PC-3 (cell line): ENCODE measurements around the gene APOBEC3G. TPM values are rescaled to one million over a fixed set of nuclear protein-coding genes. Genes with fewer than 3 reads are reported as not detected.
"Not testable (repeated sequence)": the region's sequence is repeated elsewhere in the genome, so short reads cannot be mapped to it uniquely, and the experiment has no call there.

Source experiments
- ATAC-seq: fragments of 200-7000 bp; cut with Tn5 transposase; 2 replicates; pipeline ENCODE4 v1.9.1; 2020; ENCODE audit warnings: mild to moderate bottlenecking, moderate library complexity
- BruUV-seq: library from RNA; stranded (reverse); fragments of 400-500 nt; replicated peaks from 2 replicates; lab custom pipeline; 2021; lab: Mats Ljungman, UMichigan
- CTCF ChIA-PET: fragments of 300-600 bp; sonication (Branson Sonifier 250); formaldehyde crosslinking; loops from one replicate; lab custom pipeline; 2022; ENCODE audit warnings: antibody characterized with exemption; lab: Charles Lee
- POLR2A ChIA-PET: fragments of 300-600 bp; sonication (Branson Sonifier 250); formaldehyde crosslinking; loops from one replicate; lab custom pipeline; 2022; ENCODE audit warnings: antibody characterized with exemption; ENCODE audit not compliant: unreplicated experiment; lab: Charles Lee
- DNase-seq: peaks from one replicate; pipeline ENCODE4 v3.0.0-alpha.2; 2015
- H2AFZ ChIP-seq: fragments of 300-600 bp; sonication (generic); 2 replicates; pipeline ENCODE4 v1.6.0; 2016; ENCODE audit warnings: antibody characterized with exemption, low read length
- H3F3A ChIP-seq: fragments of 300-600 bp; sonication (generic); one replicate; pipeline ENCODE4 v1.6.0; 2017; ENCODE audit warnings: antibody characterized with exemption, low read length, control low read depth, mild to moderate bottlenecking; ENCODE audit not compliant: unreplicated experiment
- H3K27ac ChIP-seq: fragments of 300-600 bp; sonication (generic); 2 replicates; pipeline ENCODE4 v1.5.1; 2016; ENCODE audit warnings: mild to moderate bottlenecking, low read length
- H3K27me3 ChIP-seq: fragments of 300-600 bp; sonication (generic); 2 replicates; pipeline ENCODE4 v1.6.1; 2016; ENCODE audit warnings: low read length, mixed read lengths
- H3K36me3 ChIP-seq: fragments of 300-600 bp; sonication (generic); 2 replicates; pipeline ENCODE4 v1.6.1; 2016; ENCODE audit warnings: low read depth, mixed run types, low read length, mixed read lengths
- H3K4me1 ChIP-seq: fragments of 300-600 bp; sonication (generic); 2 replicates; pipeline ENCODE4 v1.5.1; 2016; ENCODE audit warnings: low read length; ENCODE audit not compliant: insufficient read depth
- H3K4me2 ChIP-seq: fragments of 300-600 bp; sonication (generic); 2 replicates; pipeline ENCODE4 v1.6.0; 2016; ENCODE audit warnings: low read length
- H3K4me3 ChIP-seq: fragments of 300-600 bp; sonication (generic); 2 replicates; pipeline ENCODE4 v1.5.1; 2016; ENCODE audit warnings: mild to moderate bottlenecking, low read length, mixed read lengths
- H3K79me2 ChIP-seq: fragments of 300-600 bp; sonication (generic); 2 replicates; pipeline ENCODE4 v1.6.1; 2017; ENCODE audit warnings: low read length, mixed read lengths
- H3K9ac ChIP-seq: fragments of 300-600 bp; sonication (generic); 2 replicates; pipeline ENCODE4 v1.6.0; 2016; ENCODE audit warnings: mild to moderate bottlenecking, low read length
- H3K9me2 ChIP-seq: fragments of 300-600 bp; sonication (generic); replicated peaks from 2 replicates; pipeline ENCODE4 v1.6.1; 2016; ENCODE audit warnings: mixed run types, low read length, mixed read lengths
- H3K9me3 ChIP-seq: fragments of 300-600 bp; sonication (generic); 2 replicates; pipeline ENCODE4 v1.6.1; 2016; ENCODE audit warnings: low read length, mixed read lengths
- H4K20me1 ChIP-seq: fragments of 300-600 bp; sonication (generic); 2 replicates; pipeline ENCODE4 v1.6.1; 2016; ENCODE audit warnings: low read length, mixed read lengths
- EZH2phosphoT487 ChIP-seq: fragments of 300-600 bp; sonication (generic); IDR thresholded peaks from 2 replicates; pipeline ENCODE4 v1.6.1; 2018; ENCODE audit warnings: mild to moderate bottlenecking, antibody characterized with exemption, low read length, borderline replicate concordance
- intact Hi-C: fragments of 100-400 bp; cut with micrococcal nuclease; formaldehyde crosslinking; loops from 2 replicates; pipeline ENCODE4 v1.9.0; 2023
- total RNA-seq: library from RNA; depleted of rRNA; stranded (reverse); fragments of >200 nt; gene quantifications from 2 replicates; pipeline ENCODE4 v1.2.3, GENCODE V29; 2014

Gene APOBEC3G
- total RNA-seq, 1 experiment from 2014 or later: 4.4 TPM

DNA sequence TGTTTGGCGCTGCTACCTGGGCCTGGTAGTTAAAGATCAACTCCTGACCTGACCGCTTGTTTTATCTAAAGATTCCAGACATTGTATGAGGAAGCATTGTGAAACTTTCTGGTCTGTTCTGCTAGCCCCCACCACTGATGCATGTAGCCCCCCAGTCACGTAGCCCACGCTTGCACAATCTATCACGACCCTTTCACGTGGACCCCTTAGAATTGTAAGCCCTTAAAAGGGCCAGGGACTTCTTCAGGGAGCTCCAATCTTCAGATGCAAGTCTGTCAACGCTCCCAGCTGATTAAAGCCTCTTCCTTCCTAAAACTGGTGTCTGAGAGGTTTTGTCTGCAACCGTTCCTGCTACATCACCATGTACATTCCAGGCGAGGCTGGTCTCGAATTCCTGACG is 21.4 kb upstream of the APOBEC3G start:
- no peaks in the 10 kb centered on the region for H3K9me2 ChIP-seq
- no peak overlapping the region for H3K27ac ChIP-seq
- no peaks in the 10 kb centered on the region for H3K36me3 ChIP-seq
- no peak overlapping the region for H3K4me2 ChIP-seq
- H3K9me3 ChIP-seq: no peaks in the 10 kb centered on the region
- no peak overlapping the region for H3K9ac ChIP-seq
- no peak for DNase-seq
- POLR2A ChIA-PET: no interaction called here
- ATAC-seq: no peak
- no peaks in the 10 kb centered on the region for H3K27me3 ChIP-seq
- H3K4me1 ChIP-seq: no peaks in the 10 kb centered on the region
- H2AFZ ChIP-seq: no peak overlapping the region
- BruUV-seq: no TSS peak
- no peaks in the 10 kb centered on the region for H3F3A ChIP-seq
- CTCF ChIA-PET: no interaction called here
- no peak overlapping the region for H3K4me3 ChIP-seq
- H3K79me2 ChIP-seq: no peaks in the 10 kb centered on the region
- TF ChIP-seq EZH2phosphoT487: no peak
- intact Hi-C loops: no loop called here
- H4K20me1 ChIP-seq: no peaks in the 10 kb centered on the region

DNA sequence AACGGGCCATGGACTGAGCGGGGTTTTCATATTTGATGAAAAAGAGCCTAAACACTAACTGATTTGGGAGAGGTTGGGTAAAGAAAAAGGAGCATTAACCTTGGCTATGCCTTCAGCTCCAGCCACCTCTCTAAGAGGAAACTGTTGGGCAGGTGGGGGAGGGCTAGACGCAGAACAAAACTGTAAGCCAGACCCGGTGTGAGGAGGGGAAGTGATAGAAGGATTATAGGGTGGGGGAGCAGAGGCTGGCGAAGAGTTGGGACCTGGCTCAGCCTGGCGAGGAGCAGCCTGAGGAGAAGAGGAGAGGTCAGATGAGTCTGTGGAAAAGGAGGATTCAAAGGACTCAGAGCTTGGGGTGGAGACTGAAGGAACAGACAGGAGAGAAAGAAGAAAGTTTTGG is 15.8 kb upstream of the APOBEC3G start:
- ATAC-seq, CTCF ChIA-PET, H3K27me3 ChIP-seq: not testable (repeated sequence)

DNA sequence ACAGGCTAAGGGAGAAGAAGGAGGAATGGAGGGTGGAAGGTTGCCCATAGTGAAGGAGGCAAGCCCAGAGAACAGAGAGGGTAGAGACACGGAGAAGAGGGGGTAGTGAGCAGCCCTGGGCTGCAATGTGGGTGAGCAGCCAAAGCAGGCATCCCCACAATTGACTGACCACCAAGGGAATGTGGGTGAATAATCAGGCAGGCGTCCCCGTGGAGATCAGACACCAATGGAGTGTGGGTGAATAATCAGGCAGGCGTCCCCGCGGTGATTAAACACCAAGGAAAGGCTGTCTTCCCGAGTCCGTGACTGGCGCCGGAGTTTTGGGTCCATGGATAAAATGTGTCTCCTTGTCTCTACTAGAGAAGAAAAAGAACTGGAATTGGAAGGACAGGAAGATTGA is 15.1 kb upstream of the APOBEC3G start:
- BruUV-seq, H2AFZ ChIP-seq, H3K4me2 ChIP-seq, intact Hi-C loops, H3K36me3 ChIP-seq, POLR2A ChIA-PET, DNase-seq, H3K9ac ChIP-seq, H3K27ac ChIP-seq, CTCF ChIA-PET, H3K4me3 ChIP-seq, H3K27me3 ChIP-seq, H4K20me1 ChIP-seq, H3K79me2 ChIP-seq, H3F3A ChIP-seq, H3K9me2 ChIP-seq, H3K9me3 ChIP-seq, ATAC-seq: not testable (repeated sequence)
- H3K4me1 ChIP-seq: peaks cover 18% of the 10 kb centered on the region

More for the DNA sequence above, 15.8 kb upstream of the APOBEC3G start:
- H3K9me3 ChIP-seq, H3K79me2 ChIP-seq, H3K4me2 ChIP-seq, H4K20me1 ChIP-seq, H3F3A ChIP-seq, H3K27ac ChIP-seq, H3K9ac ChIP-seq, BruUV-seq, H3K4me3 ChIP-seq, DNase-seq, H3K9me2 ChIP-seq, intact Hi-C loops, H3K36me3 ChIP-seq, POLR2A ChIA-PET, H2AFZ ChIP-seq: not testable (repeated sequence)
- H3K4me1 ChIP-seq: peaks cover 12% of the 10 kb centered on the region

DNA sequence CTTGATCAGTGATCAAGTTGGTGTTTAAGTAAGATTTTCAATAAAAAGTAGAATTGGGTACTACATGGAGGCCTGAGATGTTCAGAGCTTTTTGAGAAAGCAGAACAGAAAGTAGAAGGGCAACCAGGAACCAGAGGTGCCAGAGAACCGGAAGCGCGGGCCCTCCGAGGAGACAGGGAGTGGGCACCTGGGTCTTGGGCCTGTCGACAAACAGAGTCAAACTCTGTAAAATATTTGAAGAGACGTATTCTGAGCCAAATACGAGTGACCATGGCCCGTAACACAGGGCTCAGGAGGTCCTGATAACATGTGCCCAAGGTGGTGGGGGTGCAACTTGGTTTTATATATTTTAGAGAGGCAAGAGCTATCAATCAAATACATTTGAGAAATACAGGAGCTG is 13.2 kb upstream of the APOBEC3G start:
- H3K9me3 ChIP-seq, H3K27me3 ChIP-seq, H3F3A ChIP-seq, intact Hi-C loops, POLR2A ChIA-PET, H4K20me1 ChIP-seq, H3K4me2 ChIP-seq, CTCF ChIA-PET, H2AFZ ChIP-seq, DNase-seq, H3K9ac ChIP-seq, H3K9me2 ChIP-seq, H3K79me2 ChIP-seq, H3K4me3 ChIP-seq, ATAC-seq, BruUV-seq, H3K27ac ChIP-seq, H3K36me3 ChIP-seq: not testable (repeated sequence)
- H3K4me1 ChIP-seq: peaks cover 38% of the 10 kb centered on the region

DNA sequence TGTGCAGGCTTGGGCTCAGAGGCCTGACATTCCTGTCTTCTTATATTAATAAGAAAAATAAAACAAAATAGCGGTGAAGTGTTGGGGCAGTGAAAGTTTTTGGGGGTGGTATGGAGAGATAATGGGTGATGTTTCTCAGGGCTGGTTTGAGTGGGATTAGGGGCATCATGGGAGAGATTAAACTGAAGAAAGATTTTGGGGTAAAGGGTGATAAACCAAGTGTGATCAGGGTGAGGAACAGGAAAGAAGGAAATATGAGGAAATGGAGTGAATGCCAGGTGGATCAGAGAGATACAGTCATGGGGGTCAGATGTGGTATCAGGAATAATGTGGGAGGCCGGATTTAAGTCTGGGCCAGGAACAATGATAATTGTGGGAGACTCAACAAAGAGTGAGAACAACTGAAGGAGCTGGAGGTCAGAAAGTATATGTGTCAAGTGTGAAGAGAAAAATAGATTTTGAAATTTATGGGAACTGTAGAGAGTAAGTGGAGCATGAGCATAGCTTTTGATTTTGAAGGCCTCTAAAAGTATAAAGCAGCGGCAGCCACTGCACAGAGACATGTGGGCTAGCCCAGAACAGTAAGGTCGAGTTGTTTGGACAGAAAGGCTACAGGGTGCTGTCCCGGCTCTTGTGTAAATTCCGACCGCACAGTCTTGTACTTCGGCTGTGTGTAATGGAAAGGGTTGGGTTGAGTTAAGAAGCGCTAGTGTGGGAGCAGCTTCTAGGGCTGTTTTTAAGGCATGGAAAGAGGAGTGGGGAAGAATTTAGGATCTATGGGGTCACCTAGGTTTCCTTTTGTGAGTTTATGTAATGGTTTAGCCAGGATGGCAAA is 10.4 kb upstream of the APOBEC3G start:
- H3K36me3 ChIP-seq, H2AFZ ChIP-seq, H3K79me2 ChIP-seq, H3K4me3 ChIP-seq, H3F3A ChIP-seq, H4K20me1 ChIP-seq, CTCF ChIA-PET, H3K27me3 ChIP-seq, H3K9me2 ChIP-seq, H3K9me3 ChIP-seq: not testable (repeated sequence)
- Histone ChIP-seq H3K9ac (peak overlapping the region; percentile 83), H3K4me2 (peak overlapping the region; percentile 56), H3K27ac (peak overlapping the region; percentile 99), H3K4me1 (peaks cover 38% of the 10 kb centered on the region)
- DNase-seq (peak; percentile 54), ATAC-seq (peak; percentile 44)
- POLR2A ChIA-PET: interaction anchor here (0.5 kb wide), 1 partner anchor 51 kb away, joined by 8 read pairs; no protein-coding TSS in a partner anchor
- BruUV-seq: TSS peak; percentile 56
- intact Hi-C loops: loop anchor here (1.0 to 2.0 kb wide), 2 partner anchors 24 to 52 kb away; partner anchors contain the start of gene APOBEC3C
